CD1c-positive myeloid dendritic cell (primary cell): ENCODE measurements around the gene YY1.

Experiments used
- DNase-seq: peaks from one replicate; pipeline ENCODE4 v3.0.0-alpha.2; 2016; ENCODE audit errors: extremely low spot score

The YY1 gene

DNA sequence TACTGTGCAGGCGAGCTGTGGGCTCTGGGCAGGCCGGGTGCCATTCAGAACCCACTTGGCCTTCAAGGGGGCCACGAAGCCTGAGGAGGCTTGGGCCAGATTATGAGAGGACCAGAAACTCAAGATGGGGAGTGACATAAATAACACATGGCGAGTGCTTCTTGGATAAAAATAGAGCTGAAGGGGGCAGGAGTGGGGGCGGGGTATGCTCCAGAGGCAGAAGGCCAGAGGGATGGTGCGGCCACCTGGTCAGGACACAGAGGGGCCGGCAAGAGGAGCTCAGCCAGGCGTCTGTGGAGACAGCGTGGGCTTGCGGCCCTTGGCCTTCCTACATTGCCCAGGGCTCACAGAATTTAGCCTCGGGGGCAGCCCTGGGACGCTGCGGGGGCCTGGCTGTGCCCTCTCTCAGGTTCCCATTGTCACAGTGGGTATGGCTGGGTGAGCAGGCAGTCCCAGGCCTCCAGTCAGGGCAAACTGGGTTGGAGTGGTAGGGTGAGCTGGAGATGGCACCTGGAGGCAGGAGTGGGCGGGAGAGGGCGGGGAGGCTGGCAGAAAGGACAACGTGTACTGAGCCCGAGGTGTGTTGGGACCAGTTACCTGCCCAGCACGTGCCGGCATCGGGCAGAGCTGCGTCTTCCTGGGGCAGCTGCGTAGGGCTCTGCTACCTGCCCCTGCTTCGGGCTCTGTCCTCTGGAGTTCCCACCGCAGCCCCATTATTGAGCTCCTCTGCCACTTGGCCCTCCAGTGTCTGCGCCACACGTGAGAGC, 74.7 kb downstream of the YY1 start:
- DNase-seq: no peak

DNA sequence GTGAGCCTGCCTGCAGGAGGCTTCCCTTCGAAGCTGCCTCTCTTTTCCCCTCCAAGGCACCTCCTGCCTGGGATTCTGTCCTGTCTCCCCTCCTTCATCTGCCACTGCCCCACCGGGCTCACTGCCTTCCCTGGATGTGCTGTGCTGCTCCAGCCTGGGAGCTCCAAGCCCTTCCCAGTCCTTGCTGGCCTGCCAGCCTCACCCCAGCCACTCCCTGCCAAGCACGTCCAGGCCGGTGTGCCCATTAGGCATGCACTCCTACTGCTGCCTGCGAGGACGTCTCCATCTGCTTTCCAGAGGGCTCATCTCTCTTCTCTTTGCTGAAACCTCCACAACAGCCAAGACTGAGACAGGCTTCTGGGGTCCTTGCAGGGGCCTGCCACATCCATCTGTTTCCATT, 75.8 kb downstream of the YY1 start:
- no peak for DNase-seq

GRCh38 chr14:100317389-100317788, 78.4 kb downstream of the YY1 start:
- no peak for DNase-seq

DNA sequence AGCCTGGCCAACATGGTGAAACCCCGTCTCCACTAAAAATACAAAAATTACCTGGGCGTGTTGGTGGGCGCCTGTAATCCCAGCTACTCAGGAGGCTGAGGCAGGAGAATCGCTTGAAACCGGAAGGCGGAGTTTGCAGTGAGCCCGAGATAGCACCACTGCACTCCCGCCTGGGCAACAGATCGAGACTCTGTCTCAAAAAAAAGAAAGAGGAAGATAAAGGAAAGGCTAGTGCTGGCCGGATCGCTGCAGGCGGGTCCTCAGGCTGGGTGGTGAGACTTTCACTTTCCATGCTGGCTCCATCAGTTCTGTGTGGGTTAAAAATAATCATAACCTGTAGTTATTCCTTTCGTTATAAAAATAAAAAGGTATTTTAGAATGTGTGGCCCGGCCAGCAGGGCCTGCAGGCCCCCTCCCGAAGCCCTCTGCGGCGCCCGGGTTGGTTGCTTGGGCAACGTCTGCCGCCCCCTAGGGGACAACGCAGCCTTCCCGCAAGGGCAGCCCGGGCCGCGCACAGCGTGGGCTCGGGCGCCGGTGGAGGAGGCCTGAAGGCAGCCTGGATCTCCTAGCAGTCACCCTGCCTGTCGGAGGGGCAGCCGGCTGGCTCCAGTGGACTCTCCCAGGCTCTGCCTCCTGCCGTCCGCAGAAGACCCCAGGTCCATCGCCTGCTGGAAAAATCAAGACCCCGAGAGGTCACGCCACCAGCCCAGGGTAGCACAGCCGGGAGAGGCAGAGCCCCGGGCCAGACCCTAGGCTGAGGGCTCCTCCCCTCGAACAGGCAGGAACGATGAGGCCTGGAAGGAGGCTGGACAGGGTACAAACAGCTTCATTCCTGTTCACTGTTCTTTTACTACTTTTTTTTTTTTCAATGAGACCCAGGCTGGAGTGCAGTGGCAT, 79.2 kb downstream of the YY1 start:
- DNase-seq: peak; percentile 80

GRCh38 chr14:100320157-100320856, 81.4 kb downstream of the YY1 start:
- no peak for DNase-seq

- DNase-seq: no peak
These were observed 82.7 kb downstream of the YY1 start for GRCh38 chr14:100321473-100322137.

- DNase-seq: no peak
These were observed 83.4 kb downstream of the YY1 start for GRCh38 chr14:100322138-100322957.

GRCh38 chr14:100323121-100323941, 84.4 kb downstream of the YY1 start, which contains the start of gene SLC25A47:
Gene SLC25A47 (plus strand): TSS chr14:100323339. CDS start chr14:100323415, 76 bp downstream.
- no peak for DNase-seq

DNA sequence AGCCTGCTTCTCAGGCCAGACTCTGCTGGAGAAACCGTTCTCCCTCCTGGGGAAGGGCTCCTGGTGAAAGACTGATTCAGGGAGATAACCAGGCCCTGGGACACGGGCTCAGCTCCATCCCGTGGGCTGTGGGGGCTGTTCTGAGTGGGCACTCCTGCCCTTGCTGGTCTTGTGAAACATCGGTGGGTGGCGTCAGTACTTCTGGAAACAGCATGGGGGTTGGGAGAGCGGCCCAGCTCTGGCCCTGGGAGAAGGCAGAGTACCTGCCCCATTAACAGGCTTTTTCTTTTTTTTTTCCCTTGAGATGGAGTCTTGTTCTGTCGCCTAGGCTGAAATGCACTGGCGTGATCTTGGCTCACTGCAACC, 85.0 kb downstream of the YY1 start:
- peak; percentile 19 for DNase-seq

GRCh38 chr14:100325231-100325632, 86.3 kb downstream of the YY1 start:
- peak; percentile 44 for DNase-seq

- no peak for DNase-seq
These were observed 87.0 kb downstream of the YY1 start for GRCh38 chr14:100325958-100326357.

GRCh38 chr14:100327128-100327527, 88.2 kb downstream of the YY1 start:
- DNase-seq: no peak

DNA sequence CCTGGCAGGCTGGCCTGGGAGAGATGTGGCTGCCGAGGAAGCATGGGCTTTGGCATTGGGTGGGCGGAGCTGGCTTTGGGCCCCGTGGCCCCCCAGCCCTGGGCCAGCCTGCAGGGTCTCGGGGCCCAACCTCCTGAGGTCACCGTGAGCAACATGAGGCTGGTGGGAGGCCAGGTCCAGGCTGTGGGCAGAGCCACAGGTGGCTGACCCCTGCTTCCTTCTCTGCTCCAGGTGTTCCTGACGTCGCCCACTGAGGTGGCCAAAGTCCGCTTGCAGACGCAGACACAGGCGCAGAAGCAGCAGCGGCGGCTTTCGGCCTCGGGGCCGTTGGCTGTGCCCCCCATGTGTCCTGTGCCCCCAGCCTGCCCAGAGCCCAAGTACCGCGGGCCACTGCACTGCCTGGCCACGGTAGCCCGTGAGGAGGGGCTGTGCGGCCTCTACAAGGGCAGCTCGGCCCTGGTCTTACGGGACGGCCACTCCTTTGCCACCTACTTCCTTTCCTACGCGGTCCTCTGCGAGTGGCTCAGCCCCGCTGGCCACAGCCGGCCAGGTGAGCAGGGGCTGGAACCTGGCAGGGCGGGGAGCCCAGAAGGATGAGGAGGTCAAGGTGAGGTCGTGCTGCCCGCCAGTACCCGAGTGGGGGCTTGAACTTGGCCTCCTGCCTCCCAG, 89.7 kb downstream of the YY1 start:
- DNase-seq: no peak

DNA sequence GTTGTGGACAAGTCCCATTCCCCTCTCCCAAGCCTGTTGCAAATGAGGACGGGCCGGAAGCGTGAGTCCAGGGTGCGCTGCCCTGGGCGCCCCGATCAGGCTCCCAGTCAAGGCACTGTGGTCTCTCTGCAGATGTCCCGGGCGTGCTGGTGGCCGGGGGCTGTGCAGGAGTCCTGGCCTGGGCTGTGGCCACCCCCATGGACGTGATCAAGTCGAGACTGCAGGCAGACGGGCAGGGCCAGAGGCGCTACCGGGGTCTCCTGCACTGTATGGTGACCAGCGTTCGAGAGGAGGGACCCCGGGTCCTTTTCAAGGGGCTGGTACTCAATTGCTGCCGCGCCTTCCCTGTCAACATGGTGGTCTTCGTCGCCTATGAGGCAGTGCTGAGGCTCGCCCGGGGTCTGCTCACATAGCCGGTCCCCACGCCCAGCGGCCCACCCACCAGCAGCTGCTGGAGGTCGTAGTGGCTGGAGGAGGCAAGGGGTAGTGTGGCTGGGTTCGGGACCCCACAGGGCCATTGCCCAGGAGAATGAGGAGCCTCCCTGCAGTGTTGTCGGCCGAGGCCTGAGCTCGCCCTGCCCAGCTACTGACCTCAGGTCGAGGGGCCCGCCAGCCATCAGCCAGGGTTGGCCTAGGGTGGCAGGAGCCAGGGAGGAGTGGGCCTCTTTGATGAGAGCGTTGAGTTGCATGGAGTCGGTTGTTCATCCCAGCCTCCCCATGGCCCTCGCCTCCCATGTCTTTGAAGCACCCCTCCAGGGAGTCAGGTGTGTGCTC, 90.5 kb downstream of the YY1 start:
- no peak for DNase-seq

DNA sequence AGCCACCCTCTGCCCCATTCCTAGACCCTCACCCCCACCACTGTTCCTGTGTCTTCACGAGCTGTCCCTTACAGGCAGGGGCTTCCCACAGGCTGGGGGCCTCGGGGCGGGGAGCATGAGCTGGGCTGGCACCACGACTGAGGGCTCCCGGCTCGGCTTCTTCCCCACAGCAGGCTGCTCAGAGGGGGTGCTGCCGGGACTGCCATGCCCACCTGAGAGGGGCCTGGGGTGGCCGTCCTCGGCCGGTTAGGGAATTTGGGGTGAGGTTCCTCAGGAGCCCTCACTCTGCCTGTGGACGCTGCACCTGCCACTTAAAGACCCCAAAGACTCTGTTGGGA, 91.0 kb downstream of the YY1 start:
- DNase-seq: no peak

DNA sequence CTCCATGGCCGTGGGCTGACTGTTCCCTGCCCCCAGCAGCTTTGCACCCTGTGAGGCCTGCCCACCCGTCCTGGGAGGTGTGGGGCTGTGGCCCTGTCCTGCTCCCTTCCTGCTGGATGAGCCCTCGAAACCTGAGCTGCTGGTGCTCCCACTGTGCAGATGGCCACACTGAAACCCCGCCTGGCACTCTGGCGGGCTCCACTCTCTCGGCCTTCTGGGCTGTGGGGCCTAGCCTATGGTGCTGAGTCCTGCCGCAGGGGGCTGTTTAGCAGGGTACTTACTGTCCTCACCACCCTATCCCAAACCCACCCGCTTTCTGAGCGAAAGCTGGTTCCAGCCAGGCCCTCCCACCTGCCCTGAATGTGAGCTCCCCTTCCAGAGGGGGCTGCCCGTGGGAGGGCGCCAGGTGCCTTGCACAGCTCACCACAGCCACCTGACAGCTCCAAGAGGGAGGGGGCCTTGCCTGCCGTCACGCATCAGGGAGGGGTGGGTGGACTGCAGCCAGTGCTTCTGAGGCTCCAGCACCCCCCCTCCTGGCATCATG, 91.5 kb downstream of the YY1 start:
- DNase-seq: no peak

DNA sequence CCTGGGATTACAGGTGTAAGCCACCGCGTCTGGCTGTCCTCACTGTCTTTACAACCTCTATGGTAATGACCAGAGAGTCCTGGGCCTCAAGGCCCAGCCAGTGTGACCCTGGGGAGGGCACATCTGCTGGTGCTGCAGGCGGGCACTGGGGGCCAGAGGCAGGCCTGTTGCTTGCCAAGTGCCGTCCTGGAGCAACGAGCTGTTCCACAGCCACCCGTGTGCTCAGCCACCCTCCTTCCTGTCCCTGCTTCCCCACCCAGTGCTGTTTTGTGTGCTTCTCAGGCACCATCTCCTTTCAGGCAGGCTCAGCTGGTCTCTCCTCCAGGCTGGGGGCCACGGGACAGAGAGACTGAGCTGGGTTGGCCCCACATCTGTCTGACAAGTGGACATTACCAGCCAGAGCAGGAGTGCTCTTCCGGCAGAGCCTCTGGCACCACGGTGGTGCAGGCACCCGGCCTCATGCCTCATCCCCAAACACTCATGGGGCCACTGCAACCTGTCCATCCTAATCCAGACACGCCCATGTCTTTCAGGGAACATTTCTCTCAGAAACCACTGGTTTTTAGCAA, 93.2 kb downstream of the YY1 start:
- DNase-seq: no peak
